Activated T-helper 1 cell treated with anti-CD3 and anti-CD28 coated beads, Interleukin-12 subunit alpha, Interleukin-12 subunit beta, Interleukin-2, Interleukin-4 antibody, amounts not matched to agents 30 ng/mL and 10 ng/mL and 1 ng/mL, durations not matched to agents 14 hours and 24 hours and 36 hours (primary cell): ENCODE results near the gene IQGAP1. TPM values are rescaled to one million over a fixed set of nuclear protein-coding genes. Genes with fewer than 3 reads are reported as not detected.
"Not testable (repeated sequence)": the region's sequence is repeated elsewhere in the genome, so short reads cannot be mapped to it uniquely, and the experiment has no call there.

Experiments
- DNase-seq: peaks from one replicate; pipeline ENCODE4 v3.0.0; 2021; ENCODE audit warnings: low spot score
- H3K27ac Mint-ChIP-seq: one replicate; pipeline ENCODE4 v1.8.0; 2021; ENCODE audit warnings: mild to moderate bottlenecking, mixed read lengths
- H3K27me3 Mint-ChIP-seq: one replicate; pipeline ENCODE4 v1.8.0; 2022; ENCODE audit warnings: mild to moderate bottlenecking, moderate library complexity, mixed read lengths; ENCODE audit not compliant: insufficient read depth
- H3K36me3 Mint-ChIP-seq: one replicate; pipeline ENCODE4 v1.8.0; 2021; ENCODE audit warnings: low read depth, mixed read lengths
- H3K4me1 Mint-ChIP-seq: one replicate; pipeline ENCODE4 v1.8.0; 2021; ENCODE audit warnings: low read depth, mixed read lengths
- H3K4me3 Mint-ChIP-seq: one replicate; pipeline ENCODE4 v1.8.0; 2021; ENCODE audit warnings: mild to moderate bottlenecking, moderate library complexity, mixed read lengths
- H3K9me3 Mint-ChIP-seq: one replicate; pipeline ENCODE4 v1.8.0; 2021; ENCODE audit warnings: mixed read lengths
- intact Hi-C: fragments of 100-400 bp; cut with micrococcal nuclease; formaldehyde crosslinking; loops from one replicate; pipeline ENCODE4 v1.15.1; 2024
- total RNA-seq: library from RNA; stranded (reverse); gene quantifications from 2 replicates; pipeline ENCODE4 v1.2.3, GENCODE V29; 2022

IQGAP1 gene
- total RNA-seq, 1 donor from 2014 or later = 149 TPM

- no peak overlapping the region for H3K4me3 Mint-ChIP-seq
- no peak for DNase-seq
- H3K27me3 Mint-ChIP-seq = no peaks in the 10 kb centered on the region
- peaks cover 64% of the 10 kb centered on the region for H3K36me3 Mint-ChIP-seq
- intact Hi-C loops = loop anchor here (10.0 kb wide), 1 partner anchor 395 kb away; the partner anchor contains the start of gene FES
- H3K9me3 Mint-ChIP-seq = no peaks in the 10 kb centered on the region
- peak overlapping the region; percentile 33 for H3K27ac Mint-ChIP-seq
- H3K4me1 Mint-ChIP-seq = peaks cover 10% of the 10 kb centered on the region
Observed at GRCh38 chr15:90489944-90490343, 101.9 kb downstream of the IQGAP1 start.

- no peaks in the 10 kb centered on the region for H3K27me3 Mint-ChIP-seq
- no peaks in the 10 kb centered on the region for H3K9me3 Mint-ChIP-seq
- peaks cover 53% of the 10 kb centered on the region for H3K36me3 Mint-ChIP-seq
- H3K27ac Mint-ChIP-seq = peak overlapping the region; percentile 6
- DNase-seq = no peak
- intact Hi-C loops = loop anchor here (10.0 kb wide), 1 partner anchor 391 kb away; the partner anchor contains the start of gene FES
- no peak overlapping the region for H3K4me3 Mint-ChIP-seq
- H3K4me1 Mint-ChIP-seq = peaks cover 10% of the 10 kb centered on the region
Observed at GRCh38 chr15:90493647-90494046, 105.6 kb downstream of the IQGAP1 start.

- no peaks in the 10 kb centered on the region for H3K9me3 Mint-ChIP-seq
- DNase-seq = no peak
Observed at GRCh38 chr15:90495067-90495466, 107.0 kb downstream of the IQGAP1 start.

GRCh38 chr15:90496791-90497190, 108.7 kb downstream of the IQGAP1 start:
- Mint-ChIP-seq H3K4me1 (peaks cover 17% of the 10 kb centered on the region), H3K27ac (no peak overlapping the region), H3K36me3 (peaks cover 54% of the 10 kb centered on the region), H3K27me3 (no peaks in the 10 kb centered on the region), H3K4me3 (no peak overlapping the region), H3K9me3 (no peaks in the 10 kb centered on the region)
- intact Hi-C loops = loop anchor here (10.0 kb wide), 1 partner anchor 388 kb away; the partner anchor contains the start of gene FES
- DNase-seq = no peak

More at GRCh38 chr15:90495067-90495466, 107.0 kb downstream of the IQGAP1 start:
- intact Hi-C loops = loop anchor here (10.0 kb wide), 1 partner anchor 390 kb away; the partner anchor contains the start of gene FES
- no peaks in the 10 kb centered on the region for H3K27me3 Mint-ChIP-seq
- no peak overlapping the region for H3K27ac Mint-ChIP-seq
- peaks cover 14% of the 10 kb centered on the region for H3K4me1 Mint-ChIP-seq
- no peak overlapping the region for H3K4me3 Mint-ChIP-seq
- H3K36me3 Mint-ChIP-seq = peaks cover 58% of the 10 kb centered on the region

GRCh38 chr15:90497376-90497775, 109.3 kb downstream of the IQGAP1 start:
- no peak for DNase-seq
- Mint-ChIP-seq H3K27ac (no peak overlapping the region), H3K36me3 (peaks cover 52% of the 10 kb centered on the region), H3K4me3 (no peak overlapping the region), H3K9me3 (no peaks in the 10 kb centered on the region), H3K4me1 (peaks cover 17% of the 10 kb centered on the region), H3K27me3 (no peaks in the 10 kb centered on the region)
- intact Hi-C loops = loop anchor here (10.0 kb wide), 1 partner anchor 387 kb away; the partner anchor contains the start of gene FES

GRCh38 chr15:90497912-90498311, 109.9 kb downstream of the IQGAP1 start:
- intact Hi-C loops = loop anchor here (10.0 kb wide), 1 partner anchor 387 kb away; the partner anchor contains the start of gene FES
- Mint-ChIP-seq H3K27me3 (no peaks in the 10 kb centered on the region), H3K9me3 (no peaks in the 10 kb centered on the region), H3K4me3 (no peak overlapping the region), H3K4me1 (peaks cover 17% of the 10 kb centered on the region), H3K27ac (peak overlapping the region; percentile 14), H3K36me3 (peaks cover 49% of the 10 kb centered on the region)
- no peak for DNase-seq

GRCh38 chr15:90500171-90500570, 112.1 kb downstream of the IQGAP1 start:
- peak overlapping the region; percentile 19 for H3K27ac Mint-ChIP-seq

GRCh38 chr15:90501898-90502297, 113.9 kb downstream of the IQGAP1 start:
- H3K27ac Mint-ChIP-seq = no peak overlapping the region
- H3K36me3 Mint-ChIP-seq = peaks cover 31% of the 10 kb centered on the region

More at GRCh38 chr15:90500171-90500570, 112.1 kb downstream of the IQGAP1 start:
- peaks cover 39% of the 10 kb centered on the region for H3K36me3 Mint-ChIP-seq
- no peak overlapping the region for H3K4me3 Mint-ChIP-seq
- no peaks in the 10 kb centered on the region for H3K27me3 Mint-ChIP-seq
- DNase-seq = no peak
- no peaks in the 10 kb centered on the region for H3K9me3 Mint-ChIP-seq
- intact Hi-C loops = no loop called here
- H3K4me1 Mint-ChIP-seq = peaks cover 8% of the 10 kb centered on the region

GRCh38 chr15:90510781-90511180, 122.7 kb downstream of the IQGAP1 start:
- H3K36me3 Mint-ChIP-seq, intact Hi-C loops, H3K9me3 Mint-ChIP-seq, DNase-seq, H3K27me3 Mint-ChIP-seq, H3K4me1 Mint-ChIP-seq: not testable (repeated sequence)
- peak overlapping the region; percentile 41 for H3K4me3 Mint-ChIP-seq
- peak overlapping the region; percentile 45 for H3K27ac Mint-ChIP-seq

More at GRCh38 chr15:90501898-90502297, 113.9 kb downstream of the IQGAP1 start:
- no peaks in the 10 kb centered on the region for H3K27me3 Mint-ChIP-seq
- no peaks in the 10 kb centered on the region for H3K9me3 Mint-ChIP-seq
- no peak overlapping the region for H3K4me3 Mint-ChIP-seq
- H3K4me1 Mint-ChIP-seq = peaks cover 8% of the 10 kb centered on the region
- DNase-seq = no peak
- intact Hi-C loops = no loop called here

- H3K27me3 Mint-ChIP-seq, H3K36me3 Mint-ChIP-seq, H3K9me3 Mint-ChIP-seq, intact Hi-C loops, DNase-seq: not testable (repeated sequence)
- peak overlapping the region; percentile 45 for H3K27ac Mint-ChIP-seq
- peaks cover 11% of the 10 kb centered on the region for H3K4me1 Mint-ChIP-seq
- peak overlapping the region; percentile 41 for H3K4me3 Mint-ChIP-seq
Observed at GRCh38 chr15:90511211-90511618, 123.2 kb downstream of the IQGAP1 start.

GRCh38 chr15:90512276-90512675, 124.2 kb downstream of the IQGAP1 start:
- Mint-ChIP-seq H3K27ac (no peak overlapping the region), H3K4me1 (peaks cover 11% of the 10 kb centered on the region), H3K36me3 (peaks cover 8% of the 10 kb centered on the region), H3K9me3 (no peaks in the 10 kb centered on the region), H3K4me3 (no peak overlapping the region), H3K27me3 (no peaks in the 10 kb centered on the region)
- intact Hi-C loops = loop anchor here (2.0 kb wide), 1 partner anchor 17 kb away; the partner anchor contains the start of gene CRTC3
- no peak for DNase-seq

- Mint-ChIP-seq H3K27ac (no peak overlapping the region), H3K9me3 (no peaks in the 10 kb centered on the region), H3K4me3 (no peak overlapping the region), H3K27me3 (no peaks in the 10 kb centered on the region), H3K36me3 (peaks cover 6% of the 10 kb centered on the region), H3K4me1 (peaks cover 11% of the 10 kb centered on the region)
- intact Hi-C loops = loop anchor here (2.0 kb wide), 1 partner anchor 16 kb away; the partner anchor contains the start of gene CRTC3
- DNase-seq = no peak
Observed at GRCh38 chr15:90512981-90513380, 124.9 kb downstream of the IQGAP1 start.

- Mint-ChIP-seq H3K27ac (no peak overlapping the region), H3K9me3 (no peaks in the 10 kb centered on the region), H3K36me3 (peaks cover 8% of the 10 kb centered on the region), H3K4me3 (no peak overlapping the region), H3K4me1 (peaks cover 14% of the 10 kb centered on the region), H3K27me3 (no peaks in the 10 kb centered on the region)
- no peak for DNase-seq
- intact Hi-C loops = loop anchor here (2.0 kb wide), 1 partner anchor 15 kb away; the partner anchor contains the start of gene CRTC3
Observed at GRCh38 chr15:90513448-90513847, 125.4 kb downstream of the IQGAP1 start.
